ENCODE data around the gene RIMBP2.

The RIMBP2 gene

DNA sequence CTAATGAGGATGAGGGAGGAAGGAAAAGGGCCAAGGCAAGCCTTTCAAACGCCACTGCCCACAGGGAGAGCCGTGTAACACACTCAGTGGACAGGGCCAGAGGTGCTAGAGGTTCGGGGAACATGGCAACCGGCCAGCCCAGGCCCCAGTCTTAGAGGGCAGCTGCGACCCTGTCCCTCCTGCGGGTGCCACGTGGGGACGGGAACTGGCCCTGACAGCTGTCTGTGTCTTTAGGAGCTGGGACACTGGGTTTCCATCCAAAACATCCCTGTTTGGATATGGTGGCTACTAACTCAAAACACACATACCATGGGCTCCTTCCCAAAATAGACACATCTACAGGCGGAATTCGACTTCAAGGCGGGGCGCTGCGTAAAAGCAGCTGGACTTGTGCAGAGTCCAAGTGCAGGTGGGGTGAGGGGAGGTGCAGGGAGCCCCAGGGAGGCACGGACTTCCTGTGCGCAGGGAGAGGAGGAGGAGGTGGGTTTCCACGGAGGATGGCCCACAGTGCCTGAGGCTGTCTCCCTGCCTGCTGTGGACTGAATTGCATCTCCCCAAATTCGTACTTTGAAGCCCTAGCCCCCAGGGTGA is 193.8 kb downstream of the RIMBP2 start:
- no peaks in the 10 kb centered on the region for H3K27me3 ChIP-seq (ENCODE audit: control insufficient read depth, insufficient read depth, low read length)
- no peaks in the 10 kb centered on the region for H3K36me3 ChIP-seq (ENCODE audit: control insufficient read depth, insufficient read depth, low read length)
- H3K4me3 ChIP-seq (ENCODE audit: low read length) = no peak overlapping the region
- H3K9me3 ChIP-seq (ENCODE audit: control insufficient read depth, low read length) = no peaks in the 10 kb centered on the region
- H3K9ac ChIP-seq (ENCODE audit: low read length) = no peak overlapping the region
- no peaks in the 10 kb centered on the region for H3K4me1 ChIP-seq (ENCODE audit: control insufficient read depth, insufficient read depth, low read length)

DNA sequence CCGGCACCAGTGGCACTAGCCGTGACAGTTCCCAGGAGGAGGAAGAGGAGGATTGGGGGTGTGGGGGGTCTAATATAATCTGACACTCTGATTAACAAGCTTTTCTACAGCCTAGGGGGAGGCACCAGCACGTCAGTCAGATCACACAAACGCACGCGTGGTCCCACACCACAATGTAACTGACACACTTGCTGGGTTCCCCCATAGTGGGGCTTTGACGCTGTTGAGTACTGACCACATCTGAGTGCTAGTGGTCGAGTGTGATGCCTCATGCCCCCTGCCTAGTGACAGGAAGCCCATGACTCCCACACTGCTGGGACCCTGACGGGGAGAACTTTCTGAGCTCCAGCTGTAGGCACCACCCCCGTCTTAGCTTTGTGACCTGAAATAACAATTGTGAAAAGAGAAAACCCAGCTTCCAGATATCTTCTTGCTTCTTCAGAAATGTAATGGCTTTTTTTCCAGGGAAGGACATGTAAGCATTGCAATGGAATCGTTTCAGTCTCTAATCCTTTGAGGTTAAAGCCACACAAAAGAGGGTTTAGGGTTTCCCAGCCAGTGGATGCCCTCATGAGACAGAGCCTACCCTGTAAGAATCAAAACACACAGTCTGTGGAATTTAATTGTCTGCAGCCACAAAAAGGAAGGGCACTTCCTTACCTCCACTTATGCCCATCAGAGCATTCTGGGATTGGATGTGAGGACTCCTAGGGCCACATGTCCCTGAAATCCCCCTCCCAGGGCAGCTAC is 194.5 kb downstream of the RIMBP2 start:
- H3K9ac ChIP-seq (ENCODE audit: low read length) = no peak overlapping the region
- no peak overlapping the region for H3K4me3 ChIP-seq (ENCODE audit: low read length)
- H3K27me3 ChIP-seq (ENCODE audit: control insufficient read depth, insufficient read depth, low read length) = no peaks in the 10 kb centered on the region
- H3K9me3 ChIP-seq (ENCODE audit: control insufficient read depth, low read length) = no peaks in the 10 kb centered on the region
- H3K4me1 ChIP-seq (ENCODE audit: control insufficient read depth, insufficient read depth, low read length) = no peaks in the 10 kb centered on the region
- H3K36me3 ChIP-seq (ENCODE audit: control insufficient read depth, insufficient read depth, low read length) = no peaks in the 10 kb centered on the region

DNA sequence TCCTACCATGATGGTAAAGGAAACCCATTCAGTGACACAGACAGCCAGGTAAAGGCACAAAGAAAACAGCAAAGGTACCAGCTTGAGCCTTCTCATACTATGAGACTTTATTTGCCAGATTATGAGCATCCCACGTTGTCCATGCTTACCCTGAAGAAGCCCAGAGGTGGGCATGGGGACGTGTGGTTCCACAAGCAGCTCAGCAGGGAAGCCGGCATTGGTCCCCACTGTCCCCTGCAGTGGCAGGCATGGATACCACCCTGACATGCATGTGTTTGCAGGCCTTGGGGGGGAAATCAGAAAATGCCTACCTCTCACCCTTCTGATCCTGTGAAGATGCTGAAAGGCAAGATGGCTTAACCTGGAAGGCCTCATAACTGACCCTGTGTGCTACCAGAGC is 195.3 kb downstream of the RIMBP2 start:
- no peaks in the 10 kb centered on the region for H3K4me1 ChIP-seq (ENCODE audit: control insufficient read depth, insufficient read depth, low read length)
- no peak overlapping the region for H3K4me3 ChIP-seq (ENCODE audit: low read length)
- H3K36me3 ChIP-seq (ENCODE audit: control insufficient read depth, insufficient read depth, low read length) = no peaks in the 10 kb centered on the region
- no peaks in the 10 kb centered on the region for H3K9me3 ChIP-seq (ENCODE audit: control insufficient read depth, low read length)
- H3K9ac ChIP-seq (ENCODE audit: low read length) = no peak overlapping the region
- H3K27me3 ChIP-seq (ENCODE audit: control insufficient read depth, insufficient read depth, low read length) = no peaks in the 10 kb centered on the region

DNA sequence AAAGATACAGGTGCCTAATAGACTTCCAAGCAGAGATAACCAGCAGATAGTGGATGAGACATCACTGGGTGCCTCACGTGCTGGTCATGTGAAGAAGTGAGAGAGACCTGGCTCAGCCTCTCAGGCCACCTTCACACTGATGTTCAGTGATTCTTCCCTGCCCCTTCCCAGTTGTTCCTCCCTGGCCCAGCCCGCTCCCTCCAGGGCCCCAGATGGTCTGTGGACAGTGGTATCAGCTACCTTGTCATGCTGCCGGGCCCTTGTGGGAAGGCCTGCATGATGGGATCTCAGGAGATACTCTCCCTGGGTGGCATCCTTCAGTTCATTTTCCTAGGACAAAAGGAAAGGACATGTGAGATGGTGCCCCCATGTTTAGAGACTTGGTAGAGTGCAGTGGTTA is 198.5 kb downstream of the RIMBP2 start:
- Histone ChIP-seq H3K36me3 (ENCODE audit: control insufficient read depth, insufficient read depth, low read length) (no peaks in the 10 kb centered on the region), H3K4me1 (ENCODE audit: control insufficient read depth, insufficient read depth, low read length) (no peaks in the 10 kb centered on the region), H3K9me3 (ENCODE audit: control insufficient read depth, low read length) (no peaks in the 10 kb centered on the region), H3K9ac (ENCODE audit: low read length) (no peak overlapping the region), H3K27me3 (ENCODE audit: control insufficient read depth, insufficient read depth, low read length) (no peaks in the 10 kb centered on the region), H3K4me3 (ENCODE audit: low read length) (no peak overlapping the region)

DNA sequence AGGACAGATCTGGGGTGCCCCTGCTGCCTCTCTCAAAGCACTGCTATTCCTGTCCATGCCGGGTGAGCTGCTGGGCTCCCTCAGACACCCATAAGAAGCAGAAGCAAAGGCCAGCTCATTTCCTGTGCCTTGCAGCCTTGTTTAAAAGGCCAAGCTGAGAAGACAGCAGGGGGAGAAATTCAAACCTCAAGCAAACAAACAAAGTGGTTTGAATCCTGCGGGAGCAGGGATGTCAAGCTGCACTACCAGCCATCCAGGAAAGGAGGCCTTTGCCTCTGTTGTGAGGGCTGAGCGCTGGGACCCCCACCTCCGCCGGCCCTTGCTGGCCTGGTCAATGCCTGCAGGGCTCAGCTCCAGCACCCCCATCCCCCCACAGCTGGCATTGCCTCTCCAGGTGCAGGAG is 201.9 kb downstream of the RIMBP2 start:
- no peaks in the 10 kb centered on the region for H3K4me1 ChIP-seq (ENCODE audit: control insufficient read depth, insufficient read depth, low read length)
- H3K9ac ChIP-seq (ENCODE audit: low read length) = no peak overlapping the region
- H3K36me3 ChIP-seq (ENCODE audit: control insufficient read depth, insufficient read depth, low read length) = no peaks in the 10 kb centered on the region
- no peak overlapping the region for H3K4me3 ChIP-seq (ENCODE audit: low read length)
- H3K9me3 ChIP-seq (ENCODE audit: control insufficient read depth, low read length) = no peaks in the 10 kb centered on the region
- H3K27me3 ChIP-seq (ENCODE audit: control insufficient read depth, insufficient read depth, low read length) = no peaks in the 10 kb centered on the region

GRCh38 chr12:130513556-130513955 is 202.5 kb downstream of the RIMBP2 start:
- H3K4me1 ChIP-seq (ENCODE audit: control insufficient read depth, insufficient read depth, low read length) = no peaks in the 10 kb centered on the region
- H3K27me3 ChIP-seq (ENCODE audit: control insufficient read depth, insufficient read depth, low read length) = no peaks in the 10 kb centered on the region
- no peak overlapping the region for H3K9ac ChIP-seq (ENCODE audit: low read length)
- no peak overlapping the region for H3K4me3 ChIP-seq (ENCODE audit: low read length)
- H3K36me3 ChIP-seq (ENCODE audit: control insufficient read depth, insufficient read depth, low read length) = no peaks in the 10 kb centered on the region
- no peaks in the 10 kb centered on the region for H3K9me3 ChIP-seq (ENCODE audit: control insufficient read depth, low read length)

DNA sequence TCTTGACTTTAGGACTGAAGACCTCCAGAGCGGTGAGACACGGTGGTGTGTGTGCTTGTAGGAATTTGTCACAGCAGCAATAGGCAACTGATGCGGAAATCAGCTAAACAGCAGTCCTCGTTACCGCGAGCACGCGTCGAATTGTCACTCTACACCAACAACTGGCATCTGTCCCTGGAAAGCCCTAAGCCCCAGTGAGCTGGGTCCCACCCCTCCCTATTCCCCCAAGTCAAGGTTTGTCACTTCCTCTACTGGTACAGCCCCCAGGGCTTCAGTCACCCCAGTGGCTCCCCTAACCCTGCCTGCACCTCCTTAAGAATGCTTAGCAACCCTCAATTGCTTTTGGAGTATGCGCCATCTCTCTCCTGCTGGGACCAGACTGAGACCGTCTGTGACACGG is 204.8 kb downstream of the RIMBP2 start:
- H3K36me3 ChIP-seq (ENCODE audit: control insufficient read depth, insufficient read depth, low read length) = no peaks in the 10 kb centered on the region
- H3K4me1 ChIP-seq (ENCODE audit: control insufficient read depth, insufficient read depth, low read length) = no peaks in the 10 kb centered on the region
- no peaks in the 10 kb centered on the region for H3K9me3 ChIP-seq (ENCODE audit: control insufficient read depth, low read length)
- no peak overlapping the region for H3K4me3 ChIP-seq (ENCODE audit: low read length)
- H3K27me3 ChIP-seq (ENCODE audit: control insufficient read depth, insufficient read depth, low read length) = no peaks in the 10 kb centered on the region
- H3K9ac ChIP-seq (ENCODE audit: low read length) = no peak overlapping the region

- H3K27me3 ChIP-seq (ENCODE audit: control insufficient read depth, insufficient read depth, low read length) = no peaks in the 10 kb centered on the region
- H3K36me3 ChIP-seq (ENCODE audit: control insufficient read depth, insufficient read depth, low read length) = no peaks in the 10 kb centered on the region
- no peaks in the 10 kb centered on the region for H3K4me1 ChIP-seq (ENCODE audit: control insufficient read depth, insufficient read depth, low read length)
- no peak overlapping the region for H3K4me3 ChIP-seq (ENCODE audit: low read length)
- no peak overlapping the region for H3K9ac ChIP-seq (ENCODE audit: low read length)
- no peaks in the 10 kb centered on the region for H3K9me3 ChIP-seq (ENCODE audit: control insufficient read depth, low read length)
Measured at GRCh38 chr12:130509454-130509853, 206.6 kb downstream of the RIMBP2 start.

GRCh38 chr12:130508847-130509246 is 207.3 kb downstream of the RIMBP2 start:
- Histone ChIP-seq H3K36me3 (ENCODE audit: control insufficient read depth, insufficient read depth, low read length) (no peaks in the 10 kb centered on the region), H3K9me3 (ENCODE audit: control insufficient read depth, low read length) (no peaks in the 10 kb centered on the region), H3K9ac (ENCODE audit: low read length) (no peak overlapping the region), H3K27me3 (ENCODE audit: control insufficient read depth, insufficient read depth, low read length) (no peaks in the 10 kb centered on the region), H3K4me1 (ENCODE audit: control insufficient read depth, insufficient read depth, low read length) (no peaks in the 10 kb centered on the region), H3K4me3 (ENCODE audit: low read length) (no peak overlapping the region)

GRCh38 chr12:130508318-130508717 is 207.8 kb downstream of the RIMBP2 start:
- H3K27me3 ChIP-seq (ENCODE audit: control insufficient read depth, insufficient read depth, low read length) = no peaks in the 10 kb centered on the region
- H3K9ac ChIP-seq (ENCODE audit: low read length) = no peak overlapping the region
- no peak overlapping the region for H3K4me3 ChIP-seq (ENCODE audit: low read length)
- H3K4me1 ChIP-seq (ENCODE audit: control insufficient read depth, insufficient read depth, low read length) = no peaks in the 10 kb centered on the region
- H3K36me3 ChIP-seq (ENCODE audit: control insufficient read depth, insufficient read depth, low read length) = no peaks in the 10 kb centered on the region
- no peaks in the 10 kb centered on the region for H3K9me3 ChIP-seq (ENCODE audit: control insufficient read depth, low read length)

DNA sequence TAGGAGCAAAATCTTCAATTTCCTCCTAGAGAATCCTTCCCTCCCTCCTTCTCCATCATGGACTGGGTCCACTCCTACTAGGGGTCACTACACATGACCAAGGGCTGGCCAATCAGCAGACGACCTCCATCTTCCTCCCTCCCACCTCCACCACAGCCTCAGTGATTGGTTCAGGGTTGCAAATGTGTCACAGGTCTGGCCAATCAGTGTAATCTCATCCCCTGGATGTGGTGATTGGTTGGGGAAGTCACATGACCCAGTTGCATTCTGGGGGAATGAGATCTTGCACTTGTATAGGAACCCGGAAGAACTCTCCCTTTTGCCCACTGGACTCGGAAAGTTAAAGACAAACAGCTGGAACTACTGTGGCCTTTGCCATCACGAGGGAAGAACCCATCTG is 209.3 kb downstream of the RIMBP2 start:
- Histone ChIP-seq H3K9me3 (ENCODE audit: control insufficient read depth, low read length) (no peaks in the 10 kb centered on the region), H3K27me3 (ENCODE audit: control insufficient read depth, insufficient read depth, low read length) (no peaks in the 10 kb centered on the region), H3K36me3 (ENCODE audit: control insufficient read depth, insufficient read depth, low read length) (no peaks in the 10 kb centered on the region), H3K4me1 (ENCODE audit: control insufficient read depth, insufficient read depth, low read length) (no peaks in the 10 kb centered on the region), H3K9ac (ENCODE audit: low read length) (no peak overlapping the region), H3K4me3 (ENCODE audit: low read length) (no peak overlapping the region)

DNA sequence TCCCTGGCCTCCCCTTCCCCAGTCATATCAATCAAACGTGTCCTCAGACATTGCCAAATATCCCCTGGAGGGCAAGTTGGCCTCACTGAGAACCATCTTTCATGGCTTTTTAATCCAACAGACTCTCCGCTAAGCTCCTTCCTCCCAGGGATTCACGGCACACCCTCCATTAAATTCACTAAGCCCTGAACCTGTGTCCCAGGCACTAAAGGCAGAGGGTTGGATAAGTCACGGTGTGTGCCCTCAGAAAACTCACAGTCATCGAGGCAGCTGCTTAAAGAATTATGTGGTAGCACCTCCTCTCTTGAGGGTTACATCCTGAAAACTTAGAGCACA is 211.3 kb downstream of the RIMBP2 start:
- H3K9me3 ChIP-seq (ENCODE audit: control insufficient read depth, low read length) = no peaks in the 10 kb centered on the region
- no peak overlapping the region for H3K4me3 ChIP-seq (ENCODE audit: low read length)
- H3K9ac ChIP-seq (ENCODE audit: low read length) = no peak overlapping the region
- no peaks in the 10 kb centered on the region for H3K36me3 ChIP-seq (ENCODE audit: control insufficient read depth, insufficient read depth, low read length)
- H3K27me3 ChIP-seq (ENCODE audit: control insufficient read depth, insufficient read depth, low read length) = no peaks in the 10 kb centered on the region
- H3K4me1 ChIP-seq (ENCODE audit: control insufficient read depth, insufficient read depth, low read length) = no peaks in the 10 kb centered on the region

Measured in mucosa of stomach (tissue), 1 donor.